ENCODE results near the gene C17orf67. TPM values are rescaled to one million over a fixed set of nuclear protein-coding genes. Genes with fewer than 3 reads are reported as not detected.

C17orf67 gene
- total and polyA plus RNA-seq, 2 of the 13 experiments (the other 11 are each of a cell fraction or from before 2014, with no cell fraction given): 0.41 to 0.86 TPM

GRCh38 chr17:56819431-56820145, 14.1 kb downstream of the C17orf67 start (continued):
- TF ChIP-seq, protein P1, sequence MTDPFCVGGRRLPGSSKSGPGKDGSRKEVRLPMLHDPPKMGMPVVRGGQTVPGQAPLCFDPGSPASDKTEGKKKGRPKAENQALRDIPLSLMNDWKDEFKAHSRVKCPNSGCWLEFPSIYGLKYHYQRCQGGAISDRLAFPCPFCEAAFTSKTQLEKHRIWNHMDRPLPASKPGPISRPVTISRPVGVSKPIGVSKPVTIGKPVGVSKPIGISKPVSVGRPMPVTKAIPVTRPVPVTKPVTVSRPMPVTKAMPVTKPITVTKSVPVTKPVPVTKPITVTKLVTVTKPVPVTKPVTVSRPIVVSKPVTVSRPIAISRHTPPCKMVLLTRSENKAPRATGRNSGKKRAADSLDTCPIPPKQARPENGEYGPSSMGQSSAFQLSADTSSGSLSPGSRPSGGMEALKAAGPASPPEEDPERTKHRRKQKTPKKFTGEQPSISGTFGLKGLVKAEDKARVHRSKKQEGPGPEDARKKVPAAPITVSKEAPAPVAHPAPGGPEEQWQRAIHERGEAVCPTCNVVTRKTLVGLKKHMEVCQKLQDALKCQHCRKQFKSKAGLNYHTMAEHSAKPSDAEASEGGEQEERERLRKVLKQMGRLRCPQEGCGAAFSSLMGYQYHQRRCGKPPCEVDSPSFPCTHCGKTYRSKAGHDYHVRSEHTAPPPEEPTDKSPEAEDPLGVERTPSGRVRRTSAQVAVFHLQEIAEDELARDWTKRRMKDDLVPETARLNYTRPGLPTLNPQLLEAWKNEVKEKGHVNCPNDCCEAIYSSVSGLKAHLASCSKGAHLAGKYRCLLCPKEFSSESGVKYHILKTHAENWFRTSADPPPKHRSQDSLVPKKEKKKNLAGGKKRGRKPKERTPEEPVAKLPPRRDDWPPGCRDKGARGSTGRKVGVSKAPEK (CRISPR knock-in tag; IDR thresholded peaks at IDR 0.05; ENCODE audit: borderline replicate concordance): no peak
- no peak for TF ChIP-seq ETS1 (CRISPR knock-in tag; IDR thresholded peaks at IDR 0.05)
- no peak for TF ChIP-seq HNRNPL (IDR thresholded peaks at IDR 0.05; ENCODE audit: low read depth, low read length)
- TF ChIP-seq ZNF556 (CRISPR knock-in tag; IDR thresholded peaks at IDR 0.05; ENCODE audit: borderline replicate concordance): peak; percentile 31; the same call in 1 of the 2 replicates
- TF ChIP-seq CENPT (CRISPR knock-in tag; IDR thresholded peaks at IDR 0.05; ENCODE audit: low read depth): no peak
- TF ChIP-seq MIER2 (CRISPR knock-in tag; IDR thresholded peaks at IDR 0.05): 0 out of 2 replicates have a peak, but pooled peaks have one; percentile 51
- no peak for TF ChIP-seq ZNF790 (CRISPR knock-in tag; IDR thresholded peaks at IDR 0.05; ENCODE audit: borderline replicate concordance)
- no peak for TF ChIP-seq ZNF552 (CRISPR knock-in tag; IDR thresholded peaks at IDR 0.05; ENCODE audit: borderline replicate concordance)
- TF ChIP-seq ZBTB38 (CRISPR knock-in tag; IDR thresholded peaks at IDR 0.05): no peak
- TF ChIP-seq, protein P2, sequence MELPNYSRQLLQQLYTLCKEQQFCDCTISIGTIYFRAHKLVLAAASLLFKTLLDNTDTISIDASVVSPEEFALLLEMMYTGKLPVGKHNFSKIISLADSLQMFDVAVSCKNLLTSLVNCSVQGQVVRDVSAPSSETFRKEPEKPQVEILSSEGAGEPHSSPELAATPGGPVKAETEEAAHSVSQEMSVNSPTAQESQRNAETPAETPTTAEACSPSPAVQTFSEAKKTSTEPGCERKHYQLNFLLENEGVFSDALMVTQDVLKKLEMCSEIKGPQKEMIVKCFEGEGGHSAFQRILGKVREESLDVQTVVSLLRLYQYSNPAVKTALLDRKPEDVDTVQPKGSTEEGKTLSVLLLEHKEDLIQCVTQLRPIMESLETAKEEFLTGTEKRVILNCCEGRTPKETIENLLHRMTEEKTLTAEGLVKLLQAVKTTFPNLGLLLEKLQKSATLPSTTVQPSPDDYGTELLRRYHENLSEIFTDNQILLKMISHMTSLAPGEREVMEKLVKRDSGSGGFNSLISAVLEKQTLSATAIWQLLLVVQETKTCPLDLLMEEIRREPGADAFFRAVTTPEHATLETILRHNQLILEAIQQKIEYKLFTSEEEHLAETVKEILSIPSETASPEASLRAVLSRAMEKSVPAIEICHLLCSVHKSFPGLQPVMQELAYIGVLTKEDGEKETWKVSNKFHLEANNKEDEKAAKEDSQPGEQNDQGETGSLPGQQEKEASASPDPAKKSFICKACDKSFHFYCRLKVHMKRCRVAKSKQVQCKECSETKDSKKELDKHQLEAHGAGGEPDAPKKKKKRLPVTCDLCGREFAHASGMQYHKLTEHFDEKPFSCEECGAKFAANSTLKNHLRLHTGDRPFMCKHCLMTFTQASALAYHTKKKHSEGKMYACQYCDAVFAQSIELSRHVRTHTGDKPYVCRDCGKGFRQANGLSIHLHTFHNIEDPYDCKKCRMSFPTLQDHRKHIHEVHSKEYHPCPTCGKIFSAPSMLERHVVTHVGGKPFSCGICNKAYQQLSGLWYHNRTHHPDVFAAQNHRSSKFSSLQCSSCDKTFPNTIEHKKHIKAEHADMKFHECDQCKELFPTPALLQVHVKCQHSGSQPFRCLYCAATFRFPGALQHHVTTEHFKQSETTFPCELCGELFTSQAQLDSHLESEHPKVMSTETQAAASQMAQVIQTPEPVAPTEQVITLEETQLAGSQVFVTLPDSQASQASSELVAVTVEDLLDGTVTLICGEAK (IDR thresholded peaks at IDR 0.05): no peak
- TF ChIP-seq, protein P2 (CRISPR knock-in tag; IDR thresholded peaks at IDR 0.05): no peak
- no peak for TF ChIP-seq GLI4 (CRISPR knock-in tag; IDR thresholded peaks at IDR 0.05; ENCODE audit: borderline replicate concordance)
- TF ChIP-seq HNRNPLL (IDR thresholded peaks at IDR 0.05; ENCODE audit: low read depth, low read length, poor library complexity, severe bottlenecking): no peak
- no peak for TF ChIP-seq HNF4G (IDR thresholded peaks at IDR 0.05; ENCODE audit: borderline replicate concordance, low read depth, low read length)
- TF ChIP-seq HNF4G (CRISPR knock-in tag; IDR thresholded peaks at IDR 0.05; ENCODE audit: borderline replicate concordance, low read depth): no peak
- TF ChIP-seq ZNF891 (CRISPR knock-in tag; IDR thresholded peaks at IDR 0.05): no peak
